Panc1 (cell line): ENCODE data around the gene CXCR3. TPM values are rescaled to one million over a fixed set of nuclear protein-coding genes. Genes with fewer than 3 reads are reported as not detected.

ENCODE experiments used
- total RNA-seq: library from RNA; stranded (reverse); gene quantifications from one replicate; pipeline ENCODE4 v1.2.1, GENCODE V29; 2021; ENCODE audit not compliant: unreplicated experiment

The CXCR3 gene
- total RNA-seq, 1 experiment from 2014 or later: not detected

Other genes with a start within 250 kb of the CXCR3 start
- gene OGT, start 85.4 kb downstream of the CXCR3 start, total RNA-seq: 174 TPM
- gene GCNA, start 40.1 kb downstream of the CXCR3 start, total RNA-seq: 4.0 TPM
- not detected for gene CXorf49, start 99.8 kb upstream of the CXCR3 start, total RNA-seq
- gene CXorf49B, start 144.8 kb upstream of the CXCR3 start, total RNA-seq: not detected